Stimulated activated CD4-positive, alpha-beta T cell treated with anti-CD3 and anti-CD28 coated beads, Interleukin-4, amount 100 ng/mL, for 48 hours (primary cell): ENCODE data around the gene IL23R.
A peak's percentile ranks its signal among the peaks of the same experiment; 100 is the strongest.
"Not testable (repeated sequence)": the region's sequence is repeated elsewhere in the genome, so short reads cannot be mapped to it uniquely, and the experiment has no call there.

ENCODE experiments used
- DNase-seq, 2 donors: peaks; one replicate each; pipeline ENCODE4 v3.0.0-alpha.2; 2020; ENCODE audit warnings: low read depth in 2 of 2

The IL23R gene

DNA sequence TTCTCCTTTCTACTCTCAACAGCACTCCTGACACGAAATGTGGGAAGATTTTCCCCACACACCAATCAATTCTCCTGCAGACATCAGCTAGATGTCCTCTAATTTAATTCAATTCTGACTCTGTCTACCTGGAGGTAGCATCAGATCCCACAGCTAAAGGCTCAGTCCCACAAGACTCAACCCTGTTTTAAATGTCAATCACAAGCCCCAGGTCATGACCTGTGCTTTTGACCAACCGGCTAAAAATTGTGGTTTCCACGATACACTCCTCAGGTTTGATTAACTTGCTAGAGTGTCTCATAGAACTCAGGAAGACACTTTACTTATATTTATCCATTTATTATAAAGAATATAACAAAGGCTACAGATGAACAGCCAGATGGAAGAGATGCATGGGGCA lies 27.4 kb downstream of the IL23R start:
- DNase-seq = no peak

- DNase-seq = no peak
Measured at GRCh38 chr1:67194209-67194863, 28.1 kb downstream of the IL23R start.

DNA sequence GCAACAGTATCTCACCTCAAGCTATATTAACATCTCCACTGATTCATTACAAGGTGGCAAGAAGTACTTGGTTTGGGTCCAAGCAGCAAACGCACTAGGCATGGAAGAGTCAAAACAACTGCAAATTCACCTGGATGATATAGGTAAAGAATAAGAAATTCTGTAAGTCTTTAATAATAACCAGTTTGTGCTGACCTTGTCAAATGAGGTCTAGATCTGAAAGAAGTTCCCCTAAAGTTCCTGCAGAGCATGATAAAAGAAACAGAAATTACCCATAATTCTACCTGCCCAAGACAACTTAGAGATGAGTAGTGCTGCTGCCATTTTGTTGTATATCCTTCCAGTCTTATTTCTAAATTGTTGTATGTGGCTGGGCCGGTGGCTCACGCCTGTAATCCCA lies 34.5 kb downstream of the IL23R start:
- no peak for DNase-seq

DNA sequence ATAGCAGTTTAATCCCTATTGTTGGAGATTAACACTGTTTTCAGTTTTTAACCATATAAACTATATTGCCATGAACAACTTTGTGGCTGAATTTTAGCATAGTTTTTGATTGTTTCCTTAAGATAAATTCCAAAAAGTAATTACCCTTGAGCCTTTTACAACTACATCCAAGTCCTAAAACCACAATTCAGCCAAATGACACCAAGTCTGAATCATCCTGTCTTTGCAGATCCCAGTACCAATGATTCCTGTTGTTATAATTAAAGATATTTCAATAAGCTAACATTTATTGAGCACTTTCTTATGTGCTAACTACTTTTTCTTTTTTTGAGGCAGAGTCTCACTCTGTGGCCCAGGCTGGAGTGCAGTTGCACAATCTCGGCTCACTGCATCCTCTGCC lies 35.6 kb downstream of the IL23R start:
- DNase-seq = no peak

DNA sequence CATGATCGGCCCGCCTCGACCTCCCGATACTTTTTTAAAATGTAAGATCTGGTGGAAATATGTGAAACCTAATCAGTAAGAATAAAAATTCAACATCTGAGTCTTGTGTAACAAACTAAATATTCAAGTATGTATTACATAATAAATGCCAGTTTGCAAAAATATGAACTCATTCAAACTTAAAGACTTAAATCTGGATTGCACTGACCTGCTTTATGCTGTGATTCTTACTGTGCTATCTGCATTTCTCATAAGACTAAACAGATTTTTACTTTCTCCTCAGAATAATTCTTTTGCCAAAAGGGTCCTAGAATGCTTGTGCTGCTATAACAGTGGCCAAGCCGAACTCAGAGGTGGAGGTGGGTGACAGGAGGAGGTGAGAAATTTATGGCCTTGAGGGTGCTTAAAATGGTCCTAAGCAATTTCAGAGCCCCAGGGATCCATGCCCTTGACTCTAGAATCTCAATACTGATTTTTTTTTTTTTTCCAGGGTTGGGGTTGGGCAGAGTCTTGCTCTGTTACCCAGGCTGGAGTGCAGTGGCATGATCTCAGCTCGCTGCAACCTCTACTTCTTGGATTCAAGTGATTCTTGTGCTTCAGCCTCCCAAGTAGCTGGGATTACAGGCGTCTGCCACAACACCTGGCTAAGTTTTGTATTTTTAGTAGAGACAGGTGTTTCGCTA lies 38.2 kb downstream of the IL23R start:
- no peak for DNase-seq

DNA sequence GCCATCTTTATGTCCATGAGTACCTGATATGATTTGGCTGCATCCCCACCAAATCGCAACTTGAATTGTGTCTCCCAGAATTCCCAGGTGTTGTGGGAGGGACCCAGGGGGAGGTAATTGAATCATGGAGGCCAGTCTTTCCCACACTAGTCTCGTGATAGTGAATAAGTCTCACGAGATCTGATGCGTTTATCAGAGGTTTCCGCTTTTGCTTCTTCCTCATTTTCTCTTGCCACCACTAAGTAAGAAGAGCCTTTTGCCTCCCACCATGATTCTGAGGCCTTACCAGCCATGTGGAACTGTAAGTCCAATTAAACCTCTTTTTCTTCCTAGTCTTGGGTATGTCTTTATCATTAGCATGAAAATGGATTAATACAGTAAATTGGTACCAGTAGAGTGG lies 41.1 kb downstream of the IL23R start:
- not testable (repeated sequence) for DNase-seq

DNA sequence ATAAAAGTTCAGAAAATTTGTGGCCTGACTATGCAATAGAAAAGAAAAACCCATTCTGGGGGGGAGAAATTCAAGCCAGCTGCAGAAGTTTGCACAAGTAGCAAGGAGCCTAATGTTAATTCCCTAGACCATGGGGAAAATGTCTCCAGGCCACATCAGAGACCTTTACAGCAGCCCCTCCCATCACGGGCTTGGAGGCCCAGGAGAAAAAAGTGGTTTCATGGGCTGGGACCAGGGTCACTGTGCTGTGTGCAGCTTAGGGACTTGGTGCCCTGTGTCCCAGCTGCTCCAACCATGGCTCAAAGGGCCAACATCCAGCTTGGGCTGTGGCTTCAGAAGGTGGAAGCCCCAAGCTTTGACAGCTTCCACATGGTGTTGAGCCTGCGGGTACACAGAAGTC lies 42.0 kb downstream of the IL23R start:
- no peak for DNase-seq

DNA sequence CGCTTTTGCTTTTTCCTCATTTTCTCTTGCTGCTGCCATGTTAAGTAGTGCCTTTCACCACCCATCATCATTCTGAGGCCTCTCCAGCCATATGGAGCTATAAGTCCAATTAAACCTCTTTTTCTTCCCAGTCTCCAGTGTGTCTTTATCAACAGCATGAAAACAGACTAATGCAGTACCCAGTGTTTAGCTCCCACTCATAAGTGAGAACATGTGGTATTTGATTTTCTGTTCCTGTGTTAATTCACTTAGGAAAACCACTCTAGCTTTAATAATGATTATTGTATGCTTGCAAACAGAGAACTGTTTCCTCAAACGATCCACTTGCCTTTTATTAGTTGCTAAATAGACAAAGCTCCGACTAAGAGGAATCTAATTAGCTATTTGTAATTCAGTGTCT lies 43.3 kb downstream of the IL23R start:
- no peak for DNase-seq

- DNase-seq = no peak
Measured at GRCh38 chr1:67211589-67212563, 45.6 kb downstream of the IL23R start.

DNA sequence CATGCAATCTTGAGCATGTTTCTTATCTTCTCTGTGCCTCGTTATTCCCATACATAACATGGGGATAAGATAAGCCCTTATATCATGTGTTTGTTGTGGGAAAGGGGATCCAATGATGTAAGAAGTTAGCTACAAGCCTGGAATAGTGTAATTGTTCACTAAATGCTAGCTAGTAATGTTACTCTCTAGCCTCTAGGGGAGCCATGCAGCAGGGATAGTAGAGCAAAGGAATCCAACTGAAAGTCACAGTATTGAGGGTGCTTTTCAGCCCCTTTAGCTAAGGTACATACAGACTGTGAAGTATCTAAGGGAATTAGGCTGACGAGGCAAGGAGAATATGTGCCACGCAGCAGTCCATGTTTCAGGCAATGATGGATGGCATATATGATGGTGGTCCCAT lies 46.9 kb downstream of the IL23R start:
- DNase-seq = no peak

- no peak for DNase-seq
Measured at GRCh38 chr1:67213948-67214347, 47.7 kb downstream of the IL23R start.

DNA sequence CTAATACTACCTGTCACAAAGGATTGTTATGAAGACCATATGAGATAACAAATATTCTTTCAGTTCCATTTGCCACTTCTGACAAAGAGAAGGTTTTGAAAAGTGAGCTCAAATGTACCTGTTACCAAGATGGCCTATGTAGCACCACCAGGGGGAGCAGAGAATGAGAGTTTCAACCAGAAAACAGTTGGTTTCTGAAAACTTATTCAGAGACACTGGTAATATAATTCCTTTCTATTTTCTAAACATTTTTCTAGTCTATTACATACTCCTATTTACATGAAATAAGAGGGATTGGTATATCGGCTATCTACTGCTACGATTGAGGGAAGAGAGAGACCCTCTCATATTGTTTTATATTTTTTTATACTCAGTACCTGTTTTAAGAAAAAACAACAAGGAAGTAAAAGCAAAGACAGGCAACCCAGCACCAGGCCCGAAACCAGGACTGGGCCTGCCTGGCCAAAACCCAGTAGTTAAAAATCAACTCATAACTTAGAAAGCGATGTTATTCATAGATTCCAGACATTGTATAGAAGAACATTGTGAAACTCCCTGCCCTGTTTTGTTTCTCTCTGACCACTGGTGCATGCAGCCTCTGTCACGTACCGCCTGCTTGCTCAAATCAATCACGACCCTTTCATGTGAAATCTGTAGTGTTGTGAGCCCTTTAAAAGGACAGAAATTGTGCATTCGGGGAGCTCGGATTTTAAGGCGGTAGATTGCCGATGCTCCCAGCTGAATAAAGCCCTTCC lies 48.3 kb downstream of the IL23R start:
- DNase-seq = peak; percentile 30 to 44

DNA sequence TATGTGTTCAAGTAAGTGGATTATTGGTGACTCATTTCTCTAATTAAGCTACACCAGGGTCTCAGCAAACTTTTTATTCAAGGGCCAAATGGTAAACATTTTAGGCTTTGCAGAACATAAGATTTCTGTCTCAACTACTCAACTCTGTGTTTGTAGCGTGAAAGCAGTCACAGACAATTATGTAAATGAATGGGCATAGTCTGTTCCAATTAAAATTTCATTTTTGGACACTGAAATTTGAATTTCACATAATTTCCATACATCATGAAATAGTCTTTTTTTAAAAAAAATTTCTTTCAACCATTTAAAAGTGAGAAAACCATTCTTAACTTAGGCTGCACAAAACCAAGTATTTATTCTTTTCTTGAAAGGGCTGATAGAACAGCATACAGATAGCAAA lies 50.1 kb downstream of the IL23R start:
- no peak for DNase-seq

DNA sequence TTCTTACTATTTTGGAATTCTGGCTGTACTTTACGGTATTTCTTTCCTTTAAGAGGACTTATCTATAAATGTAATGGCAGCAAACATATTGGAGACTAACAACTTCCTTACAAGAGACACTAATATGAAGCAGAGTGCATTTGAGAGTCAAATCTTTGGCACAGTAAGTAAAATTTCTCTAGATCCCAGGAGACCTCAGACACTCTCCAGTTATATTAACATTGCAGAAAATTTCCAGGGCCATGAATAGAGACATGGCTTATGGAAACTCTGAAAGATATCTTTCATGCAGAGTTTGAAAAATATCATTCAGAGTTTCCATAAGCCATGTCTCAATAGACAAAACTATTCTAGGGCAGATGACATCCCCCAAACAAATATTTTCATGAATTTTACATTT lies 51.2 kb downstream of the IL23R start:
- DNase-seq = no peak

- DNase-seq = no peak
Measured at GRCh38 chr1:67217938-67218337, 51.7 kb downstream of the IL23R start.

GRCh38 chr1:67224856-67225255 lies 58.6 kb downstream of the IL23R start:
- DNase-seq = no peak

- no peak for DNase-seq
Measured at GRCh38 chr1:67226688-67227087, 60.4 kb downstream of the IL23R start.

GRCh38 chr1:67227196-67227595 lies 60.9 kb downstream of the IL23R start:
- no peak for DNase-seq

- DNase-seq = no peak
Measured at GRCh38 chr1:67228791-67229190, 62.5 kb downstream of the IL23R start.

DNA sequence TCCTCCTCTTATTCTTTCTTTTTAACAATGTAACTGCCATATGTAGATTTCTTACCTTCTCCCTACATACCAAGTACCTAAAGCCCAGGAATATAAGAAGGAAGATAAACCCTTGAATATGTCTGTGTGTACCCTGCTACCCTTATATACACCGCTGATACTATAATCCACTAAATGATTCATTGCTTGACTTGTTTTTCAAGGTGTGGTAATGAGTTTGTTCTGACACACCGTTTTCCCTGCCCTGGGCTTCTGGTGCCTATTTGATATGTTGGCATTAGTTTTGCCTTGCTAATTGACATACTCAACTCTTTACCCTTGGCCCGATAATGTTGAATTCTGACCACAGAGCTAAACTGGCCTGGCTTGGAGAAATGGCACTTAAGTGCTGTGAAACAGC lies 64.3 kb downstream of the IL23R start:
- DNase-seq = no peak

GRCh38 chr1:67236277-67236676 lies 70.0 kb downstream of the IL23R start:
- DNase-seq = no peak

GRCh38 chr1:67239738-67240137 lies 73.5 kb downstream of the IL23R start:
- no peak for DNase-seq
